GM12891 (cell line): ENCODE data around the gene CFAP92.

Experiments used
- DNase-seq: peaks from one replicate; pipeline ENCODE4 v3.0.0; 2011; ENCODE audit warnings: low spot score; ENCODE audit not compliant: insufficient read length
- FAIRE-seq: peaks from 2 replicates; lab custom pipeline; 2011; peaks lifted over from hg19 to GRCh38; lab: Jason Lieb, UNC
- PAX5 ChIP-seq: IDR thresholded peaks from 2 replicates; pipeline ENCODE4 v1.6.1; 2011; ENCODE audit warnings: low read length, moderate library complexity, mild to moderate bottlenecking; ENCODE audit not compliant: insufficient read depth, severe bottlenecking
- POLR2A ChIP-seq: IDR thresholded peaks from 2 replicates; pipeline ENCODE4 v1.6.1; 2011; ENCODE audit warnings: low read depth, low read length, control low read depth
- POLR2AphosphoS5 ChIP-seq: IDR thresholded peaks from 2 replicates; pipeline ENCODE4 v1.6.1; 2011; ENCODE audit warnings: low read depth, low read length, control low read depth
- POU2F2 ChIP-seq: IDR thresholded peaks from 2 replicates; pipeline ENCODE4 v1.6.1; 2011; ENCODE audit warnings: low read depth, mild to moderate bottlenecking, control low read depth, low read length, moderate library complexity
- SPI1 ChIP-seq: IDR thresholded peaks from 2 replicates; pipeline ENCODE4 v1.6.1; 2011; ENCODE audit warnings: low read depth, low read length, control low read depth
- TAF1 ChIP-seq: IDR thresholded peaks from 2 replicates; pipeline ENCODE4 v1.6.1; 2011; ENCODE audit warnings: low read depth, low read length, control low read depth

CFAP92 gene

DNA sequence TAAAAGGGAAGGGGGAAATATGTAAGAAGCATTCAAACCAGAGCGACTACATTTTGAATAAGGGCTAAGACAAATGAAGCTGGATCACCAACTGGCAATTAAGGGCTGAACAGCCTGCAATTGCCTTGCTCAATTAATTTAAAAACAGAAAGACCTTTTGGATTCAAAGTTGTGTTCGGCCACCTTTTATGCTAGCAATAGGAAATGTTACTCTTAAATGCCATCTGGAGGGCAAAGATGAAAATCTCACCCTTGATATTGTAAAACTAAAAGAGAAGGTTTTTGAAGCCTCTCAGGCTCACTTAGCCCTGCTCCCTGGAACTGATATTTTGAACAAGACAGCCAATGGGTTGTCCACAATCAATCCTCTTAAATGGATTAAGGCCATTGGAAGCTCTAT is 70.3 kb downstream of the CFAP92 start:
- DNase-seq (no peak), FAIRE-seq (no peak)
- TF ChIP-seq POLR2A (no peak), PAX5 (no peak), SPI1 (no peak), POU2F2 (no peak), POLR2AphosphoS5 (no peak), TAF1 (no peak)

DNA sequence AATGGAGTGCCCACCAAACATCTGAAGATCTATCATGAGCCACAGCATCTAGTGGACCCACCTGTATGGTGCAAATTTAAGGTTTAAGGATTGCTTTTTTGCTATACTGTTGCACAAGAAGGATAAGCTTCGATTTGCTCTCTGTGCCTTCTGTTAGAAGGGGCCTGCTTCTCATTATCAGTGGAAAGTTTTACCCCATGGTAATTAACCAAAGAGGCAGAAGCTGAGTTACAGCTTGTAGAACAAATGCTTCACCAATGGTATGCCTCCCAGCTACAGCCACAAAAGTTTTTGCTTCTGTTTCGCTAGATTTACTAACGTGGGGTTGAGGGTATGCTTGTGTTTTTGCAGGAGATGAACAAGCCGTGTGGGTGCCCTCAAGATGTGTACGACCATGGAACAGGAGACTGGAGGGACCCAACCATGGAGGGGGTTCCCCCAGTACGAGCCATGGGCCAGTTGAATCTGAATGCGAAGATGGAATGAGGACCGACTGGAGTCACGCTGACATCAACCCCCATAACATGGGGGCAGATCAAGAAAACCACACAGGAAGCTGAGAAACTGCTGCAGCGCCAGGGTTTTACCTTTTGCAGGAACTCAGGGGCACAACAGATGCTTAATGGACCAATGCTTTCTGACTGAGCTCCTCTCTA is 70.9 kb downstream of the CFAP92 start:
- no peak for DNase-seq
- peak; percentile 55 for FAIRE-seq
- TF ChIP-seq SPI1 = no peak

DNA sequence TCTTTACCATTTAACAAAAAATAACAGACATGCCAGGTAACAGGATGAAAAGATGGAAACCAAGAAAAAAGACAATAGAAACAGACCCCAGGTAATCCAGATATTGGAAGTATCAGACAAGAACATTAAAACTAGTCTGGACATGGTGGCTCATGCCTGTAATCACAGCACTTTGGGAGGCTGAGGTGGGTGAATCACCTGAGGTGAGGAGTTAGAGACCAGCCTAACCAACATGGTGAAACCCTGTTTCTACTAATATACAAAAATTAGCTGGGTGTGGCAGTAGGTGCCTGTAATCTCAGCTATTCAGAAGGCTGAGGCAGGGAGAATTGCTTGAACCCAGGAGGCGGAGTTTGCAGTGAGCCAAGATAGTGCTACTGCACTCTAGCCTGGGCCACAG is 73.9 kb downstream of the CFAP92 start:
- TF ChIP-seq POLR2AphosphoS5 = no peak
- TF ChIP-seq SPI1 = no peak
- TF ChIP-seq PAX5 = no peak
- no peak for TF ChIP-seq POU2F2
- no peak for TF ChIP-seq POLR2A
- TF ChIP-seq TAF1 = no peak
- DNase-seq (no peak), FAIRE-seq (no peak)

DNA sequence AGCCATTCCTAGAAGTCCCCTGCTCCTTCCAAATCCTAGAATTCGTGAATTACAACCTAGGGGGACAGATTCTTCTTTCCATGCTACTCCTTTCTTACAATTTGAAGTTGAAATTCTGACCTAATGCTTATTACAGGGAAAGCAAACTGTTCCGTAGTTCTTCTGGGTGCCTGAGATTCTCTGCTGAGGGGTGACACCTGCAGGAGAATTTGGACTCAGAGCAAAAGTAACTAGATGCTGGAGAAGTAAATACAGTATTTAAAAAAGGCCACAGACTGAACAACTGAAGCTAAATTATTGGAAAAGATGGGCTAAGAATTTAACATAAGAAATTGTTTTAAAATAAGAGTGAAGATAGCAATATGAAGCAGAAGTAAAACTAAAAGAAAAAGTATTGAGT is 76.6 kb downstream of the CFAP92 start:
- no peak for DNase-seq
- TF ChIP-seq SPI1 = no peak
- TF ChIP-seq POU2F2 = no peak
- TF ChIP-seq POLR2AphosphoS5 = no peak
- TF ChIP-seq PAX5 = no peak
- TF ChIP-seq POLR2A = no peak
- no peak for TF ChIP-seq TAF1
- no peak for FAIRE-seq

DNA sequence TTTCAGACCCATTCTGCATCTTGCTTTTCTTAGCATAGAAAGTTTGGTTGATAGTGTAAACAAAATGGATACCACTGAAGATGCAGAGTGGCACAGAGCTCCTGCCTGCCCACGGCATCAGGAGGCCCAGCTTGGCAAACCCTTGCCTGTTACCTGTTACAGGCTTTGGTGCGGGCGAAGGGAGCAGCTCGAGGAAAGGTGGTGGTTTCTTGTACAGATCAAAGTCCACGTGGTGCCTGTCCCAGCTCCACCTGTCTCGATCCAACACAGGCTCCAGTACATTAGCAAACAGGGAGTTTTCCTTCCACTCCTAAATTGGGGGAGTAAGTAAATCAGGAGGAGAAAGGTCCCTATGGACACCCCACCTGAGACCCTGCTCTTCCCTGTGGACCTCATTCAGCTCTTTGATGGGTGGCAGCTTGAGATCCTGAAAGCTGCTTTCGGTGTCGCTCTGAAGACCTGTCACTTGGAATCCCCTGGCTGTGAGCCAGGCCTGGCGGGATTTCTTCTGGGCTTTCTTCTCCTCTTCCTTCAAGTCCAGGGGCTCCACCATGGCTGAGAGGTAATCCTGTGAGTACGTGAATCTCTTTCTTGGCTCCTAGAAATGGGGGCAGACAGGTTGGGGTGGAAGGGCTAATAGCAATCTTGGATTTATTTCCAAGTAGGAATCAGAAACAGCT is 78.8 kb downstream of the CFAP92 start:
- DNase-seq (no peak), FAIRE-seq (no peak)
- TF ChIP-seq POLR2AphosphoS5 = no peak
- TF ChIP-seq PAX5 = no peak
- TF ChIP-seq SPI1 = no peak
- no peak for TF ChIP-seq POU2F2
- TF ChIP-seq POLR2A = no peak
- TF ChIP-seq TAF1 = no peak

DNA sequence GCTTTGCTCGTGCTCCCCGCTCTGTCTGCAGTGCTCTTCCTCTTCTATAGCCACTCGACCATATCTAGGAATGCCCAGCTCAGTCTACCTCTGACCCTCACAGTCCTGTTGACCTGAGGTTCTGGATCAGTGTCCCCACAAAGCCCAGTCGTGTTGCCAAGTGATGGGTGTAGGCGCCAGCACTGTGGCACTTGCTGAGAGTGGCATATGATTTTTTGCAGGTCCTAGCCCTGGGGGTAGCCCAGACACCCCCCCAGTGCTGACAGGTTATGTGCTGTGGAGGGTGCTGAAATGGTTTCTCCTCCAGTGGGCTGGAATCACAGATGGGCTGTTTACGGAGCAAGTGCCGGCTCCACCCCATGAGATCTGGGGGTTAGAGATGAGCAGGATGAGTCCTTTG is 82.0 kb downstream of the CFAP92 start:
- FAIRE-seq = no peak
- no peak for TF ChIP-seq POLR2A
- TF ChIP-seq POU2F2 = no peak
- no peak for TF ChIP-seq SPI1
- TF ChIP-seq TAF1 = no peak
- no peak for TF ChIP-seq POLR2AphosphoS5
- TF ChIP-seq PAX5 = no peak

DNA sequence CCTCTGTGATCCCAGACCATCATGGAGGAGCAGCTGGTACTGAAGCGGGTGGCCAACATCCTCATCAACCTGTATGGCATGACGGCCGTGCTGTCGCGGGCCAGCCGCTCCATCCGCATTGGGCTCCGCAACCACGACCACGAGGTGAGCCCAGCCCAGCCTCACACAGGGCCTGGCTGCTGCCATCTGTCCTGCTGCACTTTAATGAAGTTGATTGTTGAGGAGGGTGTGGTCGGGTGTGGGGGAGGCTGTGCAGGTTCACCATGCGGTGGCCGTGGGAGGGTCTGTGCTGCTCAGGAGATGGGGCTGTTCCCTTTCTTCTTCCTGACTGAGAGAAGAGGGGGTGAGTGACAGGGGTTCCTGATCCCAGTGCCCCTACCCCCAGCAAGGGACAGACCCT is 83.9 kb downstream of the CFAP92 start:
- FAIRE-seq = no peak
- TF ChIP-seq TAF1 = no peak
- no peak for TF ChIP-seq SPI1
- no peak for TF ChIP-seq PAX5
- no peak for TF ChIP-seq POLR2A
- TF ChIP-seq POU2F2 = no peak
- no peak for TF ChIP-seq POLR2AphosphoS5
- no peak for DNase-seq

More for the DNA sequence above, 82.0 kb downstream of the CFAP92 start:
- DNase-seq = no peak

DNA sequence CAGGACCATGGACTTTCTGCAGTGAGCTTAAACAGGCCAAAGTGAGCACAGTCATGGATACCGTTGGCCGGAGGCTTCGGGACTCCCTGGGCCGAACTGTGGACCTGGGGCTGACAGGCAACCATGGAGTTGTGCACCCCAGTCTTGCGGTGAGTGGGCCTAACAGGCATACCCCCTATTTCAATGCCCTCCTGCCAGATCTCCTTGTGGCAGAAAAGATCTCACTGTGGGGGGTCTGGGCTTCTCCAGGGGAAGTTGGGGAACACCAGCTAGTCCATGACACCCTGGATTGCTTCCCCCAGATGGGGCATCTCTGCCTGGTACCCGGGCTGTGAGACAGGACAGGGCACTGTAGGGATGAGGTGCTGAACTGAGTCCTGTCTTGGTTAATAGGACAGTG is 84.9 kb downstream of the CFAP92 start:
- TF ChIP-seq POLR2A (no peak), TAF1 (no peak), POU2F2 (no peak), PAX5 (no peak), SPI1 (no peak), POLR2AphosphoS5 (no peak)
- no peak for DNase-seq
- FAIRE-seq = no peak

DNA sequence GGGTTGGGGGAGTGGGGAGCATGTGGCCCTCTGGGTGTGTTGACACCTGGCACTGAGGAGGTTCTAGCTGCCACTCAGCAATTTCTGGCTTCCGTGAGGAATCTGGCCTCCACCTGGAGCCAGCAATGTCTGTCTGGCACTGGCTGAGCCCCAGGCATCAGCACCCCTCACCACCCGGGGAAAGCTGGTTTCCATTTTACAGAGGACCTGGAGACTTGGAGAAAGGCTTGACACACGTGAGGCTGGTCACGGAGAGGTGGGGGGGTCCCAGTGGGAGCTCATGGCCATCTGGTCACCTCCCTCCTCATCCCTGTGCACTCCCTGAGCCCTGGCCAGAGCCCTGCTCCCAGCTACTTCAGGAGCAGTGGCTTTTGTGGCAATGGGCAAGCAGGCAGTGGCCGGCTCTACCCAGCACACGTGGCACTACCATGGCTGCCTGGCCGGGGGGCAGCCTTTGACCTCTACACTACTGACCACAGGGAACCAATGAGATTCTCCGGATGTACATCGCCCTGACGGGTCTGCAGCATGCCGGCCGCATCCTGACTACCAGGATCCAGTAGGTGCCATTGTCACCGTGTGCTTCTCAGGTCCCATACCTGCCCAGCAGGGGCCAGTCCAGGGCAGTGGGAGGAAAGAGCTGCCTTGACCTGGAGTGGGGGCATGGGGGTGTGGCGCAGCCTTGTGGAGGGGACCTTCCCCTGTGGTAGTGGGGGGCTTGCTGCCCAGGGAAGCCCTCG is 86.0 kb downstream of the CFAP92 start:
- DNase-seq (no peak), FAIRE-seq (no peak)
- TF ChIP-seq SPI1 (no peak), TAF1 (no peak), POU2F2 (no peak), PAX5 (no peak), POLR2A (no peak), POLR2AphosphoS5 (no peak)
